Fibroblast of pulmonary artery (primary cell): ENCODE results near the gene SP110.

Source experiments
- DNase-seq: peaks from one replicate; pipeline ENCODE4 v3.0.0-alpha.2; 2010; ENCODE audit warnings: low read depth
- H3K4me3 ChIP-seq: replicated peaks from 2 replicates; pipeline ENCODE4 v1.5.1; 2011; ENCODE audit warnings: low read depth, mild to moderate bottlenecking, control low read depth, low read length, moderate library complexity
- TF ChIP-seq, protein P1 (sequence below): IDR thresholded peaks from 2 replicates; pipeline ENCODE4 v1.5.1; 2011; ENCODE audit warnings: mild to moderate bottlenecking, control low read depth, low read length, inconsistent platforms; ENCODE audit errors: missing control alignments

Gene SP110

DNA sequence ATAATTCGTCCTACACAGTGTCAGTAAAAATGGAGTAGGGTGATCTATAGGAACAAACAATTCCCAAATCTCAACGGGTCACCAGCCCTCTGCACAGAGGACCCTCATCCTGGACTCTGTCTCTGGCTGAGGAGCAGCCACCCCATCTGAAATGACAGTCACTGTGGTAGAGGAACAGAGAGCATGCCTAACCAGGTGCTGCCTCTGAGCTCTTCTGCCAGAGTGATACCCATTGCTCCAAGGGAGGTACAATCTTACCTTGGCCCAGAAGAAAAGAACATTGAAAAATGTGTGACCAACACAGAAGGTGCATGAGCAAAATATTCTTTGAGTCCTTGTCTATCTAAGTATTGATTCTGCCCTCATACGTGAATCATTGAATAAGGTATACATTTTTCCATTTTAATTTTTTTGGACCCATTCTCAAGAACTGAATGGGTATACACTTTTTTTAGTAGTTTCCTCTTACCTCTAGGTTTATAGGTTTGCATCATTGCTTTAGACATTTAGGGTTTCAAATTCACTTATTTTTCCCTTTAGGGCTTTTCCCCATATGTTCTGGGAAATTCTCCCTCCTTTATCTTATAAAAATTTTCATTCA lies 14.4 kb upstream of the SP110 start:
- DNase-seq, result no peak
- H3K4me3 ChIP-seq, result no peak overlapping the region
- TF ChIP-seq, protein P1, sequence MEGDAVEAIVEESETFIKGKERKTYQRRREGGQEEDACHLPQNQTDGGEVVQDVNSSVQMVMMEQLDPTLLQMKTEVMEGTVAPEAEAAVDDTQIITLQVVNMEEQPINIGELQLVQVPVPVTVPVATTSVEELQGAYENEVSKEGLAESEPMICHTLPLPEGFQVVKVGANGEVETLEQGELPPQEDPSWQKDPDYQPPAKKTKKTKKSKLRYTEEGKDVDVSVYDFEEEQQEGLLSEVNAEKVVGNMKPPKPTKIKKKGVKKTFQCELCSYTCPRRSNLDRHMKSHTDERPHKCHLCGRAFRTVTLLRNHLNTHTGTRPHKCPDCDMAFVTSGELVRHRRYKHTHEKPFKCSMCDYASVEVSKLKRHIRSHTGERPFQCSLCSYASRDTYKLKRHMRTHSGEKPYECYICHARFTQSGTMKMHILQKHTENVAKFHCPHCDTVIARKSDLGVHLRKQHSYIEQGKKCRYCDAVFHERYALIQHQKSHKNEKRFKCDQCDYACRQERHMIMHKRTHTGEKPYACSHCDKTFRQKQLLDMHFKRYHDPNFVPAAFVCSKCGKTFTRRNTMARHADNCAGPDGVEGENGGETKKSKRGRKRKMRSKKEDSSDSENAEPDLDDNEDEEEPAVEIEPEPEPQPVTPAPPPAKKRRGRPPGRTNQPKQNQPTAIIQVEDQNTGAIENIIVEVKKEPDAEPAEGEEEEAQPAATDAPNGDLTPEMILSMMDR, result no peak

DNA sequence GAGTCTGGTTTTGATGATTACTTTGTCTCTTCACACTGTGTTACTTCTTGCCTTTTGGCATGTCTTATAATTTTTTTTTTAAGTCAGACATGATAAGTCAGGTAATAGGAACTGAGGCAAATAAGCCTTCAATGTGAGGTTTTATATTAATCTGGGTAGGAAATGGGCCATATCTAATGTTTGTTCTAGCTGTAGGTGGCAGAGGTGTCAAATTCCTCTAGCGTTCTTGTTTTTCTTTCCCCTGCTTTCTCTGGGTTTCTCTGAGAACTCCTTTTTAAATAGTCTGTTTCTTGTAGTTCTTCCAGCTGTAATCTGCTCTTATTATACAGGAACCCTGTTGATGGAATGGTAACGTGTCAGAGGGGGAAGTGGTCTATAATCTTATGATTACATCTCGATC lies 11.5 kb upstream of the SP110 start:
- DNase-seq, result no peak
- TF ChIP-seq, protein P1, result no peak
- no peak overlapping the region for H3K4me3 ChIP-seq

DNA sequence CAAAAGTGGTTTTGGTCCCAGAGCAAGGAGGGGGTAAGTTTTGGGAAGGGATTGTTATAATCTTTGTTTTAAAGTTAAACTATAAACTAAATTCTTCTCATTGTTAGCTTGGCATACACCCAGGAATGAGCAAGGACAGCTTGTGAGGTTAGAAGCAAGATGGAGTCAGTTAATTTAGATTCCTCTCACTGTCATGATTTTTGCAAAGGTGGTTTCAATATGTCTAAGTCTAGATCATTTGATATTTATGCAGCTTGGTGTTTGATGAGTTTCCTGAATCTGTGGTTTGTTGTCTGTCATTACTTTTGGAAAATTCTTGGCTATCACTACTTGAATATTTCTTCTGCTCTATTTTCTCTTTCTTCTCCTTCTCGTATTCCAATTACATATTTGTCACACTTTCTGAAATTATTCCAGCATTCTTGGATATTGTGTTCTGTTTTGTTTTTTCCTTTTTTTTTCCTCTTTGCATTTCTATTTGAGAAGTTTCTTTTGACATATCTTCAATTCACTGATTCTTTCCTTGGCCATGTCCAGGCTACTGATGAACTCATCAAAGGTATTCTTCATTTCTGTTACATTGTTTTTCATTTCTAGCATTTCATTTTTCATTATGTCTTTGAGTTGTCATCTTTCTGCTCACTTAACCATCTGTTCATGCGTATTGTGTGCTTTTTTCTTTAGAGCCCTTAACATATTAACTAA lies 10.9 kb upstream of the SP110 start:
- TF ChIP-seq, protein P1, result no peak
- no peak for DNase-seq
- no peak overlapping the region for H3K4me3 ChIP-seq

DNA sequence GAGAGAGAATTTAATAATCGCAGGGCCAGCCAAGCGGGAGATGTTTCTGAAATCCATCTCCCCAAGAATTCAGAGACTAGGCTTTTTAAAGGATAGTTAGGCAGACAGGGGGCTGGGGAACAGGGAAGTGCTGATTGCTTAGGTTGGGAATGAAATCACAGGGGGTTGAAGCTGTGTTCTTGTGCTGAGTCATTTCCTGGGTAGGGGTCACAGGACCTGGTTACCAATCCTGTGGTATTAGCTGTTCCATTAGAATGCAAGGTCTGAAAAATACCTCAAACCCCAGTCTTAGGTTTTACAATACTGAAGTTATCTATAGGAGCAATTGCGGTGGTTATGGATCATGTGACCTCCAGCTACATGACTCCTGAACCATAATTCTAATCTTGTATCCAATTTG lies 10.3 kb upstream of the SP110 start:
- DNase-seq, result peak; percentile 70
- TF ChIP-seq, protein P1, result no peak
- H3K4me3 ChIP-seq, result no peak overlapping the region

DNA sequence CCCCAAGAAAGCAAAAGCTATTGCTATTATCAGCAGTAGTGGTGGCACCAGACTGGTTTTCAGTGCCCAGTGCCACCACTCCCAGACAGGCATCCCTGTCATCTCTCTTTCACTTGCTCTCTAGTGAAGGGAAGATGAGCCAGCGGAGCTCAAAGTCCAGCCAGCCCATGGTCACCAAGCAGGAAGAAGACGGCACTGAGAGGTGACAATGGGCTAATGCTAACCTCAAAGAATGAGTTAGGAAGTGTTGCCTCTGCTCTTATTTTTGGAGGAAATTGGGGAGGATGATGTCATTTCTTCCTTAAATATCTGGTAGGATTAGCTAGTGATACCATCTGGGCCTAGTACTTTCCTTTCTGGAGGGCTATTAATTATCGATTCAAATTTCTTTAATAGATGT lies 7.4 kb upstream of the SP110 start:
- DNase-seq, result no peak
- H3K4me3 ChIP-seq, result no peak overlapping the region
- TF ChIP-seq, protein P1, result no peak

DNA sequence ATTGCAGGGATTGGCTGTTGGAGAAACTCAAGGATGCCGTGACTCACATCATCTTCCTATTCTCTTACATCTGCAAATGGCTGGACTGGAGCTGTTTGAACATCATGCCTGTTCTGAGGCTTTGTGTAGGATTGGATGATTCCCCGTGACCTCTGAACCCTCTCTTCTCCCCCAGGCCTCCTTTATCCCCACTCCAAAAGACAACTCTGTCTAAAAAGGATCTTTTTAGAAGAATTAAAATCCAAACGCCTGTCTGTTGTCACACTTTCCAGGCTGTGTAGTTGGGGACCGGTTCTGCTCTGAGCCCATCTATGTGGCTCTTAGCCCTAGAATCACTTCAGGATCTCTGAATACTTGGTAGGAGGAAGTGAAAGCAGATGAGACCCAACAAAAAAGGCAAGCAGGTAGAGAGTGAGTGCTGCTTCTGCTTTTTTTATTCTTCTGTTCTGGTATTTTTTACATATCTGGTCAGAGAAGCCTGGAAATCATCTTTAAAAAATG lies 6.3 kb upstream of the SP110 start:
- TF ChIP-seq, protein P1, result no peak
- no peak overlapping the region for H3K4me3 ChIP-seq
- no peak for DNase-seq
